Dermis blood vessel endothelial cell (primary cell): ENCODE results near the gene RELA. TPM values are rescaled to one million over a fixed set of nuclear protein-coding genes. Genes with fewer than 3 reads are reported as not detected.
"Not testable (repeated sequence)": the region's sequence is repeated elsewhere in the genome, so short reads cannot be mapped to it uniquely, and the experiment has no call there.

Experiments used
- DNase-seq: peaks from one replicate; pipeline ENCODE4 v3.0.0; 2010
- total RNA-seq: library from RNA; depleted of rRNA; stranded (reverse); fragments of >200 nt; gene quantifications from 2 replicates; pipeline ENCODE4 v1.2.3, GENCODE V29; 2014

The RELA gene
- total RNA-seq = 17.3 and 17.7 TPM in 2 replicates

- peak; percentile 94 for DNase-seq
These were observed at the start of gene RELA for GRCh38 chr11:65662799-65663638. Gene RELA (minus strand): TSS chr11:65662916. CDS start chr11:65662832, 84 bp downstream.

DNA sequence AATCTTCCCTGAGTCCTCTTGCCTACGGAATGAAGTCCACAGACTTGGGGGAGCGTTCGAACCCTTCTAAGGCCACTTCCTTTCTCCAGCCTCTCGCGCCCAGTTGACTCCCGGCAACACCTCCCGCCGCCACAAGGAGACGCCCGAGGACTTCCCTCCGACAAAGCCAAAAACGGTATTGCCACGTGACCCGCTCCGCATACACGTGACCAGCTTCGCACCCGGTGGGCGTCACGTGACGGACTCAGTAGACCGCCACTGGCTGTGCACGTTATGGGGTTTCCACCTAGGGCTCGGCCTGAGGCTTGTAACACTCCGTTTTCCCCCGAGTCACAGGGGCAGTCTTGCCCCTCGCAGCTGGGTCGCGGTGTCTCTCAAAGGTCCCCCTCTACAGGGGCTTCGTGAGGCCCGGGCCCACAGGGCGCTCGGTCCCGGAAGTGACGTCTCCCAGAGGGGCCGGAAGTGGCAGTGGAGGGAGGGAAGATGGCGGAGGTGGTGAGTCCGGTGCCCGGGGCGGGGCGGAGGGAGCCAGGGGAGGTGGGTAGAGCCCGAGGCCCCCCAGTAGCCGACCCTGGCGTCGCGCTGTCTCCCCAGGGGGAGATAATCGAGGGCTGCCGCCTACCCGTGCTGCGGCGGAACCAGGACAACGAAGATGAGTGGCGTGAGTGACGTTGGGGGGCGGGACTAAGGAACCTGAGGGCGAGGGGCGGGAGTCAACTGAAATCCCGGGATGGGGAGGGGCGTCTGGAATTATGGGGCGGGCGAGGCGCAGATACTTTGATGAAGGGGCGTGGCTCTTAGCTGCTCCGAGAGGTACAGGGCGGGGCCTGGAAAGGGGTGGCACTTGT, 49.3 kb upstream of the RELA start, which contains the start of gene KAT5:
Gene KAT5 (plus strand): TSS at position 468 of the 848 bp plus-strand sequence. CDS start 16 bp downstream, at position 484.
- peak; percentile 99 for DNase-seq

GRCh38 chr11:65710421-65710820, 47.7 kb upstream of the RELA start:
- no peak for DNase-seq

DNA sequence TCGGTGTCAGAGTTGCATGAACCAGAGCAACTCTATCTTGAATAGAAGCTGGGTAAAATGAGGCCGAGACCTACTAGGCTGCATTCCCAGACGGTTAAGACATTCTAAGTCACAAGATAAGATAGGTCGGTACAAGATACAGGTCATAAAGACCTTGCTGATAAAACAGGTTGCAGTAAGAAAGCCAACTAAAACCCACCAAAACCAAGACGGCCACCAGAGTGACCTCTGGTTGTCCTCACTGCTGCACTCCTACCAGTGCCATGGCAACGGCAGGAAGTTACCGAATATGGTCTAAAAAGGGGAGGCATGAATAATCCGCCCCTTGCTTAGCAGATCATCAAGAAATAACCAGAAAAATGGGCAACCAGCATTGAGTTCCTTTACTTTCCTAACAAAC, 46.9 kb upstream of the RELA start:
- no peak for DNase-seq

DNA sequence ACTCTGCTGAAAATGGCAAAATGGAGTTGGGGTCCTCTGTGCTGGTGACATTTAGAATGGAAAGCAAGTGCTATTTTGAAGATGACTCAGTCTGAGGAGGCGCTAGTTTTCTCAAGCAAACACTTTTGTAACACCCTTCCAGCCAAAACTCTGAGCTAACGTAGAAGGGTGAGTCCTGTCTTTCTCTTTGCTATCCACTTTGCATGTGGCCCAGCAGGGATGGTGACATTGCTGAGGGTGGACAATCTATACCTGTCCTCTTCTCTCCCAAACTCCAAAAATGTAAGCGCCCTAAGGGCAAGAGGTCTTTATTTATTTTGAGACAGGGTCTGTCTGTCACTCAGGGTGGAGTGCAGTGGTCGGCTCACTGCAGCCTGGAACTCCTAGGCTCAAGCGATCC, 45.7 kb upstream of the RELA start:
- no peak for DNase-seq

GRCh38 chr11:65707002-65707401, 44.3 kb upstream of the RELA start:
- not testable (repeated sequence) for DNase-seq

DNA sequence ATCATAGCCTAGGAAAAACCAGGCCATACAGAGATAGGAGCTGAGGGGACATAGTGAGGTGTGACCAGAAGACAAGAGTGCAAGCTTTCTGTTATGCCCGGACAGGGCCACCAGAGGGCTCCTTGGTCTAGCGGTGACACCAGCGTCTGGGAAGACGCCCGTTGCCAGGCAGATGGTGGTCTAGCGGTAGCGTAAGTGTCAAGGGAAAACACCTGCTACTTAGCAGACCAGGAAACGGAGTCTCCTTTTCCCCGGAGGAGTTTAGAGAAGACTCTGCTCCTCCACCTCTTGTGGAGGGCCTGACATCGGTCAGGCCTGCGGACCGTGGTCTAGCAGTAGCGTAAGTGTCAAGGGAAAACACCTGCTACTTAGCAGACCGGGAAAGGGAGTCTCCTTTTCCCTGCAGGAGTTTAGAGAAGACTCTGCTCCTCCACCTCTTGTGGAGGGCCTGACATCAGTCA, 43.6 kb upstream of the RELA start:
- peak; percentile 57 for DNase-seq

GRCh38 chr11:65703846-65704245, 41.1 kb upstream of the RELA start:
- DNase-seq = no peak

DNA sequence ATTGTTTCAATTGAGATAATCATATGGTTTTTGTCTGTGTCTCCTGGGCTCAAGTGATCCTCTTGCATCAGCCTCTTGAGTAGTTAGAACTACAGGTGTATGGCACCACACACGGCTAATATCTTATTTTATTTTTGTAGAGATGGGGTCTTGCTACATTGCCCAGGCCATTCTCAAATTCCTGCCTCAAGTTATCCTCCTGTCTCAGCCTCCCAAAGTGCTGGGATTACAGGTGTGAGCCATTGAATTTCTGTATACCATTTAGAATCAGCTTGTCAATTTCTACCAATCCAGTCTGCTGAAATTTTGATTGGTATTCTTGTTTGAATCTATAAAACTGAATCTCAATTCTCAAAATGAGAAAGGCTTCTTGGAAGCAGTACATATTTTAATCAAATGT, 39.0 kb upstream of the RELA start:
- no peak for DNase-seq

- no peak for DNase-seq
These were observed 37.7 kb upstream of the RELA start for GRCh38 chr11:65700399-65700798.

- no peak for DNase-seq
These were observed 36.6 kb upstream of the RELA start for GRCh38 chr11:65699306-65699705.

GRCh38 chr11:65698205-65698604, 35.5 kb upstream of the RELA start:
- DNase-seq = peak; percentile 85

DNA sequence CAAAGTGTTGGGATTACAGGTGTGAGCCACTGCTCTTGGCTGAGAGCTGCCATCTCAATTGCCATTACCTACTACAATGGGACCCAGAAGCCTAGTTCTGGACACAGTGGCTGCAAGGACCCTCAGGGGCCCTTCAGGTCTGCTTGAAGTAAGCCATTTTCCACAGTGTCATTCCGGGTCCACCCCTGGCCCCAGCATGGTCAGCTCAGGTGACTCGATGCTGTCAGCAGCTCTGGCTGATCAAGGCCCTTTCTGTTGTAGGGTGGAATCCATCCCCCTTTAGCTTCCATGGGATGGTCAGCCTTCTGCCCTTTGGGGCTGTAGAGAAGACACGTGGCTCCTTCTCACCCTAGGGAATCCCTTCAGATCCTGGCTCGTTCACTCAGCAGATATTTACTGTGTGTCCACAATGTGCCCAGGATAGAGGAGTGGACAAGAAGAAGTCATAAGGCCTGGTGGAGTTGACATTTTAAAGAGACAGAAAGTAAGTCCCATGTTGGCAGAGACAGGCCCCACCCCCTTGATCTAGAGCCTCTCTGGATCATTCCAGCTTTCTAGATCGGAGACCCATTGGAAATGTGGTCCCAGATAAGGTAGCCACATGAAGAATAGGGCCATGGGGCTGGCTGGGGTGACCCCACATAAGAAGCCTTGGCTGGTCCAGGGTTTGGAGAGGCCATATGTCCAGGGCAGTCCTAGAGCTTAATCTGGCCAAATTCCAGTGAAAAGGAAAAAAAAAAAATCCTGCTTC, 34.3 kb upstream of the RELA start:
- DNase-seq = no peak

DNA sequence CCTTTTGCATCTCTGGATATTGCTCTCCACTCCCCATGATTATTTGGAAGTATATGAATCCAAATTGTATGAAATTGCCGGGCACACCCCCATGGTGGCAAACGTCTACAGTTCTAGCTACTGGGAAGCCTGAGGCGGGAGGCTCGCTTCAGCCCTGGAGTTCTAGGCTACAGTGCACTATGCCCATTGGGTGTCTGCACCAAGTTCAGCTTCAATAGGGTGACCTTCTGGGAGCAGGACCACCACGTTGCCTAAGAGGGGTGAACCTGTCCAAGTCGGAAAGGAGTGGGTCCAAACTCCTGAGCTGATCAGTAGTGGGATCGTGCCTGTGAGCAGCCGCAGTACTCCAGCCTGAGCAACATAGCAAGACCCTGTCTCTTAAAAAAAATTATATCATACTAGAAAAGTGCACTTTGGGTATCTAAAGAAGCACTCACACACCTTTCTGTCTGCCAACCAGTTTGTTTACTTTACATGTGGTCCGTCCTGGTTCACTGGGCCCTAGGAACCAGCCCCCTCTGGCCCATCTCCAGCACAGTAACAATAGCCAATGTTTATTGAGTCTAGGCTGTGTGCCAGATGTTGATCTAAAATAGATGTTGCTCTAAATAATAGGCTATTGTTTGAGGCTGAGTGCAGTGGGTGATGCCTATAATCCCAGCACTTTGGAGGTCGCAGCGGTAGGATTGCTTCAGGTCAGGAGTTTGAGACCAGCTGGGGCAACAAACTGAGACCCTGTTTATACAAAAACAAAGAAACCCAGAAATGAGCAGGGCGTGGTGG, 32.9 kb upstream of the RELA start:
- DNase-seq = peak; percentile 94

GRCh38 chr11:65692367-65692766, 29.7 kb upstream of the RELA start:
- peak; percentile 49 for DNase-seq

- DNase-seq = not testable (repeated sequence)
These were observed 29.1 kb upstream of the RELA start for GRCh38 chr11:65691847-65692246.

DNA sequence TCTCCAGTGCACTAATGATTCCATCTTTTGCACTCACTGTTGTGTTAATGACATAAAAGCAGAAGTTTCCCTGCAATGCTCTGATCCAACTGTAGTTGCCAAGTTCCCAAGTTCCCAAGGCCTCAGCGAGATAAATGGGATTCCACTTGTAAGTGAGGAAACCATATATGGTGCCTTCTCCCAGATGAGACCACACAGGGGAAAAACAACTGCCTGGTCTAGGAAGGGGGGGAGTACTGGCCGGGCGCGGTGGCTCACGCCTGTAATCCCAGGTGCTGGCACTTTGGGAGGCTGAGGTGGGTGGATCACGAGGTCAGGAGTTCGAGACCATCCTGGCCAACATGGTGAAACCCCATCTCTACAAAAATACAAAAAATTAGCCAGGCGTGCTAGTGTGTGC, 23.3 kb upstream of the RELA start:
- DNase-seq = no peak

- not testable (repeated sequence) for DNase-seq
These were observed 20.8 kb upstream of the RELA start for GRCh38 chr11:65683480-65683879.

- DNase-seq = no peak
These were observed 17.6 kb upstream of the RELA start for GRCh38 chr11:65680192-65680743.

- DNase-seq = no peak
These were observed 10.3 kb upstream of the RELA start for GRCh38 chr11:65672982-65673381.

- no peak for DNase-seq
These were observed 9.6 kb upstream of the RELA start for GRCh38 chr11:65672180-65672860.
